Prostate gland (tissue), 2 donors: Measurements from ENCODE around the gene EIF4G3.

Source experiments
- CTCF ChIP-seq, 4 experiments: fragments of 200-600 bp in 2 of 4; fragments of 450-650 bp in 2 of 4; sonication (generic) in 2 of 4; IDR thresholded peaks; 1 replicate in 3 of 4; 2 replicates in 1 of 4; pipeline ENCODE4 v1.5.1; 2016 to 2019; ENCODE audit warnings: antibody characterized with exemption in 4 of 4, mild to moderate bottlenecking in 2 of 4, moderate library complexity in 2 of 4
- POLR2A ChIP-seq: fragments of 450-650 bp; IDR thresholded peaks from one replicate; pipeline ENCODE4 v1.6.1; 2016; ENCODE audit warnings: antibody characterized with exemption, mild to moderate bottlenecking

GRCh38 chr1:21050031-21050430 lies 126.7 kb downstream of the EIF4G3 start:
- TF ChIP-seq CTCF (IDR thresholded peaks at IDR 0.05) (no peak), POLR2A (no peak)
